Upper lobe of left lung (tissue), 6 donors: Measurements from ENCODE around the gene SEL1L2. TPM values are rescaled to one million over a fixed set of nuclear protein-coding genes. Genes with fewer than 3 reads are reported as not detected.

Source experiments
- ATAC-seq, 2 donors: fragments of 200-7000 bp; cut with Tn5 transposase; one replicate each; pipeline ENCODE4 v1.9.1; 2022; ENCODE audit warnings: mild to moderate bottlenecking in 2 of 2, moderate library complexity in 2 of 2; ENCODE audit not compliant: low FRiP score in 2 of 2
- DNase-seq, 2 donors: peaks; one replicate each; pipeline ENCODE4 v3.0.0-alpha.2; 2019 to 2020
- H3K27ac ChIP-seq, 4 donors: fragments of 200-600 bp; sonication (generic); one replicate each; pipeline ENCODE4 v1.5.1; 2016 to 2019
- H3K27me3 ChIP-seq, 4 donors: fragments of 200-600 bp; sonication (generic); one replicate each; pipeline ENCODE4 v1.5.1; 2017 to 2019
- H3K36me3 ChIP-seq, 4 donors: fragments of 200-600 bp; sonication (generic); one replicate each; pipeline ENCODE4 v1.5.1; 2016 to 2019
- H3K4me1 ChIP-seq, 4 donors: fragments of 200-600 bp; sonication (generic); one replicate each; pipeline ENCODE4 v1.5.1; 2018 to 2019
- H3K4me3 ChIP-seq, 4 donors: fragments of 200-600 bp; sonication (generic); one replicate each; pipeline ENCODE4 v1.5.1; 2017 to 2019; ENCODE audit warnings: mild to moderate bottlenecking in 2 of 4, moderate library complexity in 1 of 4
- H3K9me3 ChIP-seq, 4 donors: fragments of 200-600 bp; sonication (generic); one replicate each; pipeline ENCODE4 v1.5.1; 2018 to 2019
- CTCF ChIP-seq, 6 experiments: fragments of 450-650 bp in 4 of 6; fragments of 200-600 bp in 2 of 6; sonication (generic) in 2 of 6; IDR thresholded peaks; one replicate each; pipeline ENCODE4 v1.5.1; 2016 to 2019; ENCODE audit warnings: antibody characterized with exemption in 6 of 6
- EP300 ChIP-seq, 4 donors: sonication (generic); formaldehyde crosslinking; IDR thresholded peaks; one replicate each; pipeline ENCODE4 v1.5.1; 2017; ENCODE audit warnings: antibody characterized with exemption in 4 of 4, control low read depth in 2 of 4
- POLR2A ChIP-seq, 4 donors: fragments of 450-650 bp; IDR thresholded peaks; one replicate each; pipeline ENCODE4 v1.5.1; 2016 to 2017; ENCODE audit warnings: antibody characterized with exemption in 4 of 4, mild to moderate bottlenecking in 2 of 4
- POLR2AphosphoS5 ChIP-seq, 2 donors: sonication (generic); formaldehyde crosslinking; IDR thresholded peaks; one replicate each; pipeline ENCODE4 v1.5.1; 2017; ENCODE audit warnings: antibody characterized with exemption in 2 of 2
- WGBS, 2 donors: methylation state at CpG; one replicate each; pipeline ENCODE4 v1.1.5; 2017 to 2018; 5-methylcytosine and 5-hydroxymethylcytosine counted together
- total RNA-seq, 6 donors: library from RNA; depleted of rRNA in 4 of 6; stranded (reverse); fragments of >200 nt in 4 of 6; gene quantifications; one replicate each; pipeline versions ENCODE4 v1.1.0 to v1.2.1, GENCODE V29; 2016 to 2021
- donor health status: DM: no; HTN: no; CAD: no; lungs with moderate emphysema.
- donor health status: DM: no; HTN: yes; CAD: no; lungs with severe emphysema.

Gene SEL1L2
- total RNA-seq, 6 donors from 2014 or later: 0.47 TPM; not detected in 5

GRCh38 chr20:13870170-13870748, 120.2 kb downstream of the SEL1L2 start:
- 72 to 87% methylated on average over 4 of the region's 4 CpGs for WGBS, 2 donors
- Histone ChIP-seq H3K9me3 (no peaks in the 10 kb centered on the region), H3K27ac (no peak overlapping the region), H3K4me3 (no peak overlapping the region), H3K27me3 (no peaks in the 10 kb centered on the region), H3K4me1 (peaks cover 3 to 18% (median 7%) of the 10 kb centered on the region in 4 donors), H3K36me3 (no peaks in the 10 kb centered on the region)
- no peak for ATAC-seq
- TF ChIP-seq POLR2A (IDR thresholded peaks at IDR 0.05): no peak
- no peak for TF ChIP-seq EP300 (IDR thresholded peaks at IDR 0.05)
- no peak for TF ChIP-seq CTCF (IDR thresholded peaks at IDR 0.05)
- TF ChIP-seq POLR2AphosphoS5 (IDR thresholded peaks at IDR 0.05): no peak
- DNase-seq: no peak

GRCh38 chr20:13868331-13868730, 122.1 kb downstream of the SEL1L2 start:
- H3K9me3 ChIP-seq: no peaks in the 10 kb centered on the region
- DNase-seq (peak in 1 of 2 donors; percentile 27), ATAC-seq (peak in 1 of 2 donors; percentile 85)
- WGBS, 2 donors: 50 to 54% methylated on average over 4 of the region's 4 CpGs
- no peaks in the 10 kb centered on the region for H3K27me3 ChIP-seq
- TF ChIP-seq CTCF (IDR thresholded peaks at IDR 0.05): no peak
- no peak for TF ChIP-seq POLR2A (IDR thresholded peaks at IDR 0.05)
- TF ChIP-seq POLR2AphosphoS5 (IDR thresholded peaks at IDR 0.05): no peak
- TF ChIP-seq EP300 (IDR thresholded peaks at IDR 0.05): no peak
- H3K36me3 ChIP-seq: no peaks in the 10 kb centered on the region
- peak overlapping the region in 2 of 4 donors; percentile 27 to 30 for H3K27ac ChIP-seq
- H3K4me1 ChIP-seq: peaks cover 3 to 18% (median 7%) of the 10 kb centered on the region in 4 donors
- no peak overlapping the region for H3K4me3 ChIP-seq

GRCh38 chr20:13865791-13866351, 124.5 kb downstream of the SEL1L2 start:
- H3K27me3 ChIP-seq: no peaks in the 10 kb centered on the region
- H3K9me3 ChIP-seq: no peaks in the 10 kb centered on the region
- no peak for TF ChIP-seq POLR2A (IDR thresholded peaks at IDR 0.05)
- no peak for TF ChIP-seq POLR2AphosphoS5 (IDR thresholded peaks at IDR 0.05)
- TF ChIP-seq CTCF (IDR thresholded peaks at IDR 0.05): no peak
- no peak for TF ChIP-seq EP300 (IDR thresholded peaks at IDR 0.05)
- no peaks in the 10 kb centered on the region for H3K36me3 ChIP-seq
- no peak overlapping the region for H3K4me3 ChIP-seq
- DNase-seq: no peak
- peaks cover 3 to 18% (median 7%) of the 10 kb centered on the region in 4 donors for H3K4me1 ChIP-seq
- ATAC-seq: peak in 1 of 2 donors; percentile 75
- 30 to 35% methylated on average over 5 of the region's 5 CpGs for WGBS, 2 donors
- H3K27ac ChIP-seq: peak overlapping the region in 1 of 4 donors; percentile 2

GRCh38 chr20:13865156-13865555, 125.3 kb downstream of the SEL1L2 start:
- H3K27ac ChIP-seq: no peak overlapping the region
- ATAC-seq (no peak), DNase-seq (no peak)
- TF ChIP-seq EP300 (IDR thresholded peaks at IDR 0.05) (no peak), POLR2A (IDR thresholded peaks at IDR 0.05) (no peak), CTCF (IDR thresholded peaks at IDR 0.05) (no peak), POLR2AphosphoS5 (IDR thresholded peaks at IDR 0.05) (no peak)
- H3K36me3 ChIP-seq: no peaks in the 10 kb centered on the region
- H3K27me3 ChIP-seq: no peaks in the 10 kb centered on the region
- peaks cover 3 to 16% (median 7%) of the 10 kb centered on the region in 4 donors for H3K4me1 ChIP-seq
- no peak overlapping the region for H3K4me3 ChIP-seq
- 86 to 89% methylated on average over 2 of the region's 2 CpGs for WGBS, 2 donors
- no peaks in the 10 kb centered on the region for H3K9me3 ChIP-seq

GRCh38 chr20:13863244-13863643, 127.2 kb downstream of the SEL1L2 start:
- no peaks in the 10 kb centered on the region for H3K36me3 ChIP-seq
- no peaks in the 10 kb centered on the region for H3K27me3 ChIP-seq
- WGBS, 2 donors: 69 to 80% methylated on average over 1 of the region's 1 CpG
- DNase-seq (no peak), ATAC-seq (no peak)
- H3K4me3 ChIP-seq: no peak overlapping the region
- no peak overlapping the region for H3K27ac ChIP-seq
- H3K9me3 ChIP-seq: no peaks in the 10 kb centered on the region
- TF ChIP-seq EP300 (IDR thresholded peaks at IDR 0.05) (no peak), POLR2AphosphoS5 (IDR thresholded peaks at IDR 0.05) (no peak), CTCF (IDR thresholded peaks at IDR 0.05) (no peak), POLR2A (IDR thresholded peaks at IDR 0.05) (no peak)
- peaks cover 3 to 12% (median 7%) of the 10 kb centered on the region in 4 donors for H3K4me1 ChIP-seq
